Uterus (tissue), 2 donors: Measurements from ENCODE around the gene MYO9B.

Experiments used
- POLR2A ChIP-seq, 2 donors: fragments of 450-650 bp; IDR thresholded peaks; one replicate each; pipeline ENCODE4 v1.6.1; 2016; ENCODE audit warnings: antibody characterized with exemption in 2 of 2, mild to moderate bottlenecking in 1 of 2, moderate library complexity in 1 of 2
- TF ChIP-seq, protein P1 (sequence below), 4 experiments: fragments of 200-600 bp in 2 of 4; fragments of 450-650 bp in 2 of 4; sonication (generic) in 2 of 4; IDR thresholded peaks; one replicate each; pipeline ENCODE4 v1.5.1; 2016 to 2019; ENCODE audit warnings: antibody characterized with exemption in 4 of 4, mild to moderate bottlenecking in 2 of 4, moderate library complexity in 1 of 4

DNA sequence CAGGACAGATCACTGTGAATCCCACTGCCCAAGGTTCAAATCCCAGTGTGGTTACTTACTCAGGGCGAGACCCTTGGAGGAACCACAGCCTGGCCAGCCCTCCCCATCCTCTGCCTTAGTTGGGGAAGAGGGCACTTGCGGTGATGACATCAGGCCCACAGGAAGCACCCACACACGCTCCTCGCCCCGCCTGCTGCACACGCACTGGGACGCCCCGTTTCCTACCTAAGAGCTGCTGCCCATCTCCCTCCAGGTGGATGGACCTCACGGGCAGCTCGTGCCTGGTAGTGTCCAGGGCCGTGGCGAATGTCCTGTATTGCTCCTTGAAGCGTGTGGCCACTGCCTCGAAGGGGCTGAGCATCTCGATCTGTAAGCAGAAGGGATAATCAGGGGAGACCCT is 19.9 kb upstream of the MYO9B start:
- TF ChIP-seq, protein P1, sequence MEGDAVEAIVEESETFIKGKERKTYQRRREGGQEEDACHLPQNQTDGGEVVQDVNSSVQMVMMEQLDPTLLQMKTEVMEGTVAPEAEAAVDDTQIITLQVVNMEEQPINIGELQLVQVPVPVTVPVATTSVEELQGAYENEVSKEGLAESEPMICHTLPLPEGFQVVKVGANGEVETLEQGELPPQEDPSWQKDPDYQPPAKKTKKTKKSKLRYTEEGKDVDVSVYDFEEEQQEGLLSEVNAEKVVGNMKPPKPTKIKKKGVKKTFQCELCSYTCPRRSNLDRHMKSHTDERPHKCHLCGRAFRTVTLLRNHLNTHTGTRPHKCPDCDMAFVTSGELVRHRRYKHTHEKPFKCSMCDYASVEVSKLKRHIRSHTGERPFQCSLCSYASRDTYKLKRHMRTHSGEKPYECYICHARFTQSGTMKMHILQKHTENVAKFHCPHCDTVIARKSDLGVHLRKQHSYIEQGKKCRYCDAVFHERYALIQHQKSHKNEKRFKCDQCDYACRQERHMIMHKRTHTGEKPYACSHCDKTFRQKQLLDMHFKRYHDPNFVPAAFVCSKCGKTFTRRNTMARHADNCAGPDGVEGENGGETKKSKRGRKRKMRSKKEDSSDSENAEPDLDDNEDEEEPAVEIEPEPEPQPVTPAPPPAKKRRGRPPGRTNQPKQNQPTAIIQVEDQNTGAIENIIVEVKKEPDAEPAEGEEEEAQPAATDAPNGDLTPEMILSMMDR (IDR thresholded peaks at IDR 0.05), result no peak
- no peak for TF ChIP-seq POLR2A (IDR thresholded peaks at IDR 0.05)
